Keratinocyte (primary cell): Measurements from ENCODE around the gene SLC4A1AP.

Experiments used
- CTCF ChIP-seq, 3 experiments: IDR thresholded peaks in 1 of 3; conservative IDR thresholded peaks in 1 of 3; optimal IDR thresholded peaks in 1 of 3; 2 replicates in 2 of 3; 3 replicates in 1 of 3; pipeline versions ENCODE3 to v1.5.1; 2011; ENCODE audit warnings: low read length in 3 of 3, mild to moderate bottlenecking in 3 of 3, moderate library complexity in 2 of 3, control low read depth in 1 of 3, inconsistent platforms in 1 of 3; ENCODE audit not compliant: insufficient read depth in 2 of 3; ENCODE audit errors: extremely low read depth in 1 of 3
- EZH2 ChIP-seq: IDR thresholded peaks from one replicate; pipeline ENCODE4 v1.6.1; 2012; ENCODE audit warnings: inconsistent platforms, mild to moderate bottlenecking, low read length, moderate library complexity

- no peak for TF ChIP-seq EZH2
- no peak for TF ChIP-seq CTCF (optimal IDR thresholded peaks at IDR 0.05 in 1 of 3, IDR thresholded peaks at IDR 0.05 in 1 of 3, conservative IDR thresholded peaks at IDR 0.05 in 1 of 3; ENCODE audit: extremely low read depth in 1 of 3, insufficient read depth in 2 of 3, low read length in 3 of 3)
Measured at GRCh38 chr2:27721884-27722485, 58.3 kb downstream of the SLC4A1AP start.
